GM21529 (cell line): Measurements from ENCODE around the gene PMEPA1.

Experiments
- ATAC-seq: cut with Tn5 transposase; IDR thresholded peaks from one replicate; pipeline ENCODE4 v1.9.1; 2021; ENCODE audit not compliant: unreplicated experiment

PMEPA1 gene

GRCh38 chr20:57712341-57712740 is 2.5 kb upstream of the PMEPA1 start:
- ATAC-seq = no peak

- ATAC-seq = no peak
Observed at GRCh38 chr20:57711826-57712225, 2.0 kb upstream of the PMEPA1 start.

- ATAC-seq = no peak
Observed at GRCh38 chr20:57711311-57711712, 1.5 kb upstream of the PMEPA1 start.

GRCh38 chr20:57710841-57711240 is 1.0 kb upstream of the PMEPA1 start:
- ATAC-seq = no peak

GRCh38 chr20:57708694-57709673 is 831 bp downstream of the PMEPA1 start:
- ATAC-seq = no peak

- no peak for ATAC-seq
Observed at GRCh38 chr20:57707849-57708693, 1.7 kb downstream of the PMEPA1 start.

GRCh38 chr20:57707320-57707719 is 2.5 kb downstream of the PMEPA1 start:
- no peak for ATAC-seq

GRCh38 chr20:57705127-57705899 is 4.5 kb downstream of the PMEPA1 start:
- no peak for ATAC-seq

- ATAC-seq = no peak
Observed at GRCh38 chr20:57704245-57704644, 5.6 kb downstream of the PMEPA1 start.

- no peak for ATAC-seq
Observed at GRCh38 chr20:57703013-57703412, 6.8 kb downstream of the PMEPA1 start.

- no peak for ATAC-seq
Observed at GRCh38 chr20:57702521-57702920, 7.3 kb downstream of the PMEPA1 start.

GRCh38 chr20:57702091-57702490 is 7.7 kb downstream of the PMEPA1 start:
- no peak for ATAC-seq

- ATAC-seq = no peak
Observed at GRCh38 chr20:57701651-57702050, 8.2 kb downstream of the PMEPA1 start.

- no peak for ATAC-seq
Observed at GRCh38 chr20:57701090-57701489, 8.7 kb downstream of the PMEPA1 start.

- no peak for ATAC-seq
Observed at GRCh38 chr20:57699395-57699794, 10.4 kb downstream of the PMEPA1 start.

- no peak for ATAC-seq
Observed at GRCh38 chr20:57698867-57699275, 10.9 kb downstream of the PMEPA1 start.

- ATAC-seq = no peak
Observed at GRCh38 chr20:57698116-57698866, 11.5 kb downstream of the PMEPA1 start.

GRCh38 chr20:57697543-57697942 is 12.3 kb downstream of the PMEPA1 start:
- no peak for ATAC-seq

GRCh38 chr20:57696401-57696961 is 13.3 kb downstream of the PMEPA1 start:
- ATAC-seq = no peak

GRCh38 chr20:57695940-57696339 is 13.9 kb downstream of the PMEPA1 start:
- no peak for ATAC-seq
